HG02642 (cell line): ENCODE measurements around the gene FAM168A.
"Not testable (repeated sequence)": the region's sequence is repeated elsewhere in the genome, so short reads cannot be mapped to it uniquely, and the experiment has no call there.

Source experiments
- ATAC-seq: cut with Tn5 transposase; IDR thresholded peaks from one replicate; pipeline ENCODE4 v1.9.1; 2021; ENCODE audit warnings: mild to moderate bottlenecking; ENCODE audit not compliant: unreplicated experiment, poor library complexity

Gene FAM168A

DNA sequence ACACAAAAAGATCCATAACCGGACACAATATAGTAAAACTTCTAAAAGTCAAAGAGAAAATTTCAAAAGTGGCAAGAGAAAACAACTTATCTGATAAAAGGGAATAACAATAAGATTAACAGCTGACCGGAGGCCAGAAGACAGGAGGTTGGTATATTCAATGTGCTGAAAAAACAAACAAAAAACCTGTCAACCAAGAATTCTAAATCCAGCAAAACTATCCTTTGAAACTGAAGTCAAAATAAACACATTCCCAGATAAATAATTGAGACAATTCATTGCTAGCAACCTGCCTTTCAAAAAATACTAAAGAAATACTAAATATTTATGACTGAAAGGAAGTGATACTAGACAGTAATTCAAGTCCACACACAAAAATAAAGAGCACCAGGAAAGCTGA, 120.4 kb downstream of the FAM168A start:
- ATAC-seq = no peak

DNA sequence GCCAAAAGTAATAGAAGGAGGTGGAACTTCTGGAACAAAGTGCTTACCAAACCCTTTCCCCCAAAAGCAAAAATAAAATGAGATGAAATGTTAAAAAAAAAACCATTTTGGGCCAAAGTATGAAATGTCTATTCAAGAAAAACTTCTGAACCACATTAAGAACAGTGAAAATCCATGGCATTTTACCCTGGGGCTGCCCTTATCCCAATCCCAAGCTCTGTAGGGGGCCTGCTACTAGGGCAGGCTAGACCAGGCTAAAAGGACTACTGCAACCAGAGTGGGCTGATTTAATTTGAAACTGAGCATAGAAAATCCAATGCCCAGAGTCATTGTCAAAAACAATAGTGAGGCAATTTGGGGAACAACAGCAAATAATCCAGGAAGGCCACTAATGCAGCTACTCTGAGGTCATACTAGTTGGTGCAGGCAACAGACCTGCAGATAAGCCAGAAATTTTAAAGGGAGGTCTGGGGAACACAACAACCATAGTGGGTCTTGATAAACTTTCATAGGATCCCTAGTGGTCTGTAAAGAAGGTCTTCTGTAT, 122.3 kb downstream of the FAM168A start:
- ATAC-seq = no peak

DNA sequence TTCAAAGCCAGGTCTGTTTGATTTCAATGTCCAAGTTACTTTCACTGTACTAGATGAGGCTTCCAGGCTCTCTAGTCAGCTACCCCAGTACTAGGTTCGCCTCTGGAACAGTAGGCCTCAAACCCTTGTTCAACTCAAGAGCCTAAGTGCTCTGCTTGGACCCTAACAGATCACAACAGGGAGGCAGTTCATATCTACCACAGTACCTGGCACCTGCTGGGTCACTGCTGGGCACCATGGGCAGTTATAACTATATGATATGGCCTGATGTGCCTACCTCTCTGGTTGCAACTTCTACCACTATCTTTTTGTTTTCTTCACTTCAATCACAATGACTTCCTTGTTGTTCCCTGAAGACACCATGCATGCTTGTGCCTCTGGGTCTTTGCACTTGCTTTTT, 124.7 kb downstream of the FAM168A start:
- no peak for ATAC-seq

DNA sequence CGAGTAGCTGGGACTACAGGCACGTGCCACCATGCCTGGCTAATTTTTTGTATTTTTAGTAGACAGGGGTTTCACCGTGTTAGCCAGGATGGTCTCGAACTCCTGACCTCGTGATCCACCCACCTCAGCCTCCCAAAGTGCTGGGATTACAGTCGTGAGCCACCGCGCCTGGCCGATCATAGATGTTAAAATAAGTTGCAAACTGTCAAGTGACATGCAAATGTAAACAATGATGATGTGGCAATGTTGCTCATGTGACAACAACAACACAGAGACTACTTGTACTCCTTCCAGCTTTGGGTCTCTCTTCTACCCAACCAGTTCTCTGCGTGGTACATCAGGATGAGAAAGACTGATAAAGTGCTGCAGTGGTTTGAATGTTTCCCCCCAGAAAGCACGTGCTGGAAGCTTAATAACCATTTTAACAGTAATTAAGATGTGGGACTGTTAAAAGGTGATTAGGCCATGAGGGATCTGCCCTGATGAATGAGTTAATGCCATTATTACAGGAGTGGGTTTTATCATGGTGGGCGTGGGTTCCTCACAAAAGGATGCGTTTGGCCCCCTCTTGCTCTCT, 127.8 kb downstream of the FAM168A start:
- ATAC-seq = not testable (repeated sequence)

DNA sequence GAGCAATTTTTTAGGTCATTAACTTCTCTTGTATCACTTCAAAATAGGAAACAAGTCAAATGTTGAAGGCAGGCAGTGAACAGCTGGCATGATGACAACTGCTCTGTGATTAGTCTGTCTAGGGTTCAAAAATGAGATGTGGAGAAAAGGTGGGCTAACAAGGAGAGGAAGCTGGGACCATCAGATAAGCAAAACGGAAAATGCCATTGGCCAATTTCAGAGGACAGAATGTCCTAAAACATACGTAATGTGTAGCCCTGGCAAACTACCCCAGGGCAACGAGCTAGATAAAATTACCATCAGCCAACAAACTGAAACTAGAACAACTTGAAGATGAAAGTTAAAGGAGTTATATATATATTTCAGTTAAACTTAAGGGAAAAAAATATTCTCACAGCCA, 128.5 kb downstream of the FAM168A start:
- ATAC-seq = no peak

DNA sequence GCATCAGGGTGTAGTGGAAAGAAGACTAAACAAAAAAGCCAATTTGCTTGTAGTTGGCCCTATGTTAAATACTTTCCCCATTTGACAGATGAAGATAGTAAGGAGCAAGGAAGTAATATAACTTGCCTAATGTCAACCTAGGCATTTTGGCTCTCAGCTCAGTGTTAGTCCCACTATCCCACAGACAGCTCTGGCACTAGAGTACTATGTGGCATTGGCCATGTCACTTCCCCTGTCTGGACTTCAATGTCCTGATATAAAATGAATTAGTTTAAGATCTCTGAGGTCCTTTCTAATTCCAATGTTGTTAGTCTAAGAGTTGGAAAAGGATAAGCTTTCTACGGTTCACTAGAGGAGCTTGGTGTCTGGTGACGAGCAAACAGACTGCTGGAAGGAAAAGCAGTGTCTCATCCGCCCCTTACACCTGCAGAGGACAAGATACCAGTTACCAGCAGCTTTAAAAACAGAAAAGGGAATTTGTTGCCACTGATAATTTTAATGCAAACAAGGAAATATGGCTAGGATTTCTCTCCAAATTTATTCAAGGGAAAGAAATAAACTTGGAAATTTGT, 129.2 kb downstream of the FAM168A start:
- no peak for ATAC-seq

DNA sequence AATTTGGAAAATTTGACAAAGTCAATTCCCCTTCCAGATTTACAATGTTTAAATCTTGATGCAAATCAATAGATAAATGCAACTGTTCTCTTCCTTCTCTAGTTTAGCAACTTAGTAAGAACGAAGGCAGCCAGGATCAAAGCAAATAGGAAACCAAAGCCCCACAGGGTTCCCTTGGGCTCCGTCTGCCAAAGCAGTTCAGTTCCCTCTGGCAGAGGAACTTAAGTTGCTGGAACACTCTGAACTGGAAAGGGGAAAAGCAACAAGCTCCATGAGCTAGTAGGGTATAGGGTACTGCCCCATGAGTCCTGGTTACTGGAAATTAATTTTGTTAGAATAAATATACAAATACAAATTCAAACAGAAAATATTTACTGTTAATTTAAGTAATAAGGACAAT, 130.4 kb downstream of the FAM168A start:
- ATAC-seq = no peak

DNA sequence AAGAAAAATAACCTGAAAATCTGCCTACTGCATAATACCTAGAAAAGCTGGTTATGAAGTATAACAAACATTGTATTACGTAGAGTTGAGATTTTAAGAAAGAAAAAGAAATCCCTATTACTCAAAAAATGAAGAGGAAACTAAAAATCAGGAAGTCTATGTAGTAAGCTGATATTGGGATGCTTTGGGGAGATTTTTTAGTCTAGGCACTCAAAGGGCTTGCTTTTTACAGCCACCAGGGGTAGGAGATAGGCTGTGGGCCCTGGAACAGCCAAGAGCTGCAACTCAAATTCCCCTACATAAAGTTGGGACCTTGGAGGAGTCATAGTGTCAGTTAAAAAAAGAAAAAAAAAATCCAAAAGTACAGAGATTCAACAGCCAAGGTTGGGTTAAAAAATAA, 131.3 kb downstream of the FAM168A start:
- no peak for ATAC-seq

DNA sequence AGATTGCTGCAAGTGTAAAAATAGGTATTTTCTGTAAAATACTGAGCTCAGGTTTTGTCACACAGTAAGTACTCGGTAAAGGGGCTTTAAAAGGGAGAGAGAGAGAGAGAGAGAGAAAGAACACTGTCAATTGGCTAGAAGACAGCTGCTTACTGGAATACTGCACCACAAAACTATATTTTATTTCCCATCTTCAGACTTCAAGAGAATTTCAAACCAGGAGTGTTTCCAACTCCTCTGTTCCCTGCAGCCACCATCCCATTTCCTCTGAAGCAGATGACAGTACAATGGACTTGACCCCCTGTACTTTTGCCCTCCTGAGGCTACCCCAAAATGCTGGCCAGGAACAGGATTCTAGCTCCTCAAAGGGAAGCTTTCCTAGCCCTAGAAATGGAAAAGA, 132.0 kb downstream of the FAM168A start:
- no peak for ATAC-seq

DNA sequence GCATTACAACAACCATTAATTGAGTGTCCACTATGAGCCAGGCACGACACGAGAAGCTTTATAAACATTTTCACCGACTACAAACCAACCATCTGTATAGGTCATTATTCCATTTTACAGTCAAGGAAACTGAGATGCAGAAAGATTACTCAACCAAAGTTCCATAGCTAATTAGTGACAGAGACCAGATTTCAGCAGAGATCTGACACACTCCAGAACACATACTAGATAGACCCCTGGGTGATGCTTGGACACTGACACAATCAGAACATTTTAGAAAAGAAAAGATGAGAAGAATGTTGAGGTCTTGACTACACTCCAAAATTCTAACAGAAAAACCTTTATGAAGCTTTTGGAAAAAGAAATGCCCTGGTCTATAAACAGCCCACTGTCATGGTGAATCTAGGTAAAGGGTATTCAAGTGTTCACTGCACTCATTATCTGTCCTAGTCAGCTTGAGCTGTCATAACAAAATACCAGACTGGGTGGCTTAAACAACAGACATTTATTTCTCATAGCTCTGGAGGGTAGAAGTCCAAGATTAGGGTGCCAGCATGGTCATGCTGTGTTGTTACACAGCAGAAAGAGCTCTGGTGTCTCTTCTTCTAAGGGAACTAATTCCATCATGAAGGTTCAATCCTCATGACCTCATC, 132.8 kb downstream of the FAM168A start:
- no peak for ATAC-seq

DNA sequence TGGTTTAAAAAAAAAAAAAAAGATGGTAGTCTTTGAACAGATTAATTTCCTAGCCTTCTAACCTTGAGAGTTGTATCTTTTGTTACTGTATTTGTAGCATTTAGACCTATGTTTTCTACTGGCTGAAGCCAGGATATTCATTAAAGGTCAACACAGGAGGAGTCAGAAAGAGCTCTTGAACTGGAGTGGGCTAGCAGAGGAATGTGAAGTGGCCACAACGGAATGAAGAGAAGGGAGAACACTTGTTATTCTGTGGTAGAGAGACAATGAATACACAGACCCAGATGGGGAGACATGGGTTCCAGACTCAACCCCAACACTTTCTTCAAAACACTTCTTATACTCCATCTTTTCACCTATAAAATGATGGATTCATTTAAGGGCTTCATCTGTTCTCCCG, 133.6 kb downstream of the FAM168A start:
- no peak for ATAC-seq

DNA sequence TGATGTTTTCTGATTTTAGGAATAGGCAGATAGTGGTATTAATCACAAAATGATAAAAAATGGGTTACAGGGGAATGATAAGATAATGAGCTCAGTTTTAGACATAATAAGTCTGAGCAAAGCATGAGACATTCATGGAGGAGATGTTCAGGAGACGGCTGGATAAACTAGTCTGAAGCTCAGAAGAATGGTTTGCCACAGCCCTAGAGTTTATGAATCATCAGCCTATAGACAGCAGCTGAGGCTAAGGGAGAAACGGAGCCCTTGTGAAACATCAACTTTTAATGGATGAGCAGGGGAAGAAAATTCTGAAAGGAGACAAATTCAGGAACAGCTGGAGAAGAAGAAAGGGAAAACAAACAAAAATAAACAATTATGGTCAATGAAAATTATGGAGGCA, 134.6 kb downstream of the FAM168A start:
- ATAC-seq = no peak

DNA sequence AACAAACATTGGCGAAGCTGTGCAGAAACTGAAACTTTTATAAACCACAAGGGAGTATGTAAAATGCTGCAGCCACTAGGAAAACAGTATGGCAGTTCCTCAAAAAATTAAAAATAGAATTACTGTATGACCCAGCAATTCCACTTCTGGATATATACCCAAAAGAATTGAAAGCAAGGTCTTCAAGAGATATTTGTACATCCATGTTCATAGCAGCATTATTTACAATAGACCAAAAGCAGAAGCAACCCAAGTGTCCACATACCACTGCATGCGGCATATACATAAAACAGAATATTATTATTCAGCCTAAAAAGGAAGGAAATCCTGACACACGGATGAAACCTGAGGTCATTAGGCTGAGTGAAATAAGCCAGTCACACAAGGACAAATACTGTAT, 135.9 kb downstream of the FAM168A start:
- no peak for ATAC-seq

DNA sequence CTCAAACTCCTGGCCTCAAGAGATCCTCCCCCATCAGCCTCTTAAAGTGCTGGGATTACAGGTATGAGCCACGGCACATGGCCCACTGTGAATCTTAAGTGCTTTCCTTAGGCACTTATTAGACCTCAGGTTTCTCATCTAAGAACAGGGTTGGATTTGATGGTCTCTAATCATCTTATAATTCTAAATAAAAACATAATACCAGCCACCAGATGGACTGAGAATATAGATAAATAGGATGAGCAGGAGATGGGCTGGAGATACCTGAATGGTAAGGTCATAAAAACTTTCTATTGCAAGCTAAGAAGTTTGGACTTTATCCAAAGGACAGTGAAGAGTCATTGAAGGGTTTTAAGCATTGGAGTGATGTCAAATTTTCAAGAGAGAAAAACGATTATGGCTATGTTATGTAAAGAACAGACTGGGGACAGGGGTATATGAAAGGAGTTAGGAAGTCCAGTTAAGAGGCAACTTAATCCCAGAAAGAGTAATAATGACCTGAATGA, 136.5 kb downstream of the FAM168A start:
- ATAC-seq = no peak

DNA sequence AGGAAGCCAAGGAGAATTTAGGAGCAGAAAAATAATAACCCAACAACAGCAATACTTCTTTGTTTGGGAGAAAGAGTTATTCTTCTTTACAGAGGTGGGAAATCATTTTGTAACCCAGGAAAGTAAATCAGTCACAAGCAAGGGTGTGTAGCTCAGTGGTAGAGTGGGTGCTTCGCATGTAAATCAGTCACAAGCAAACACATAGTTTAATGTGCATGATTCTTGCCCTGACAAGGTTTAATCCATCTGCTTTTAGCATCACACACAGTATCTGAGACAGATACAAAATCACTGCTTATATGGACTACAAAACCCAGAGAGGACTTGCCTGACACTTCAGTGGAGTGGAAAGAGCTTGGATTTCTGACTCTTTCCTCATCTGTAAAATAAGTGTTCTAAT, 139.7 kb downstream of the FAM168A start:
- ATAC-seq = no peak

DNA sequence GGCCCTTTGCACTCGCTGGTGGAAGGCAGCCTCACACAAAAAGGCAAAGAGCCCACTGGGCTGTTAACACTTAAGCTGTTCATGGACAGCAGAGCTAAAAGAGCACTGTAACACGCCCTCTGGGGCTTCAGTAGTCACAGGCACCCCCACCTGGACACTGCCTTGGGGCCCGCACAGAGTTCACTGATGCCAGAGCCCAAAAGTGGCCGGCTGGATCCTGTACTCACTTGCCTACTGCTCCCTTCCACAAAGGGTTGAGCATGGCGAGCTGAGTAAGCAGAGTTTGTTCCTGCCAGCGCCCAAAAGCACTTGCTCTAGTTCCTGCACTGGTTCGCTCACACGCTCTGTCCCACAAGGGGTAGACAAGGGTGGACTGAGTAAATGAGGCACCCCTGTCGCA, 142.9 kb downstream of the FAM168A start:
- no peak for ATAC-seq

DNA sequence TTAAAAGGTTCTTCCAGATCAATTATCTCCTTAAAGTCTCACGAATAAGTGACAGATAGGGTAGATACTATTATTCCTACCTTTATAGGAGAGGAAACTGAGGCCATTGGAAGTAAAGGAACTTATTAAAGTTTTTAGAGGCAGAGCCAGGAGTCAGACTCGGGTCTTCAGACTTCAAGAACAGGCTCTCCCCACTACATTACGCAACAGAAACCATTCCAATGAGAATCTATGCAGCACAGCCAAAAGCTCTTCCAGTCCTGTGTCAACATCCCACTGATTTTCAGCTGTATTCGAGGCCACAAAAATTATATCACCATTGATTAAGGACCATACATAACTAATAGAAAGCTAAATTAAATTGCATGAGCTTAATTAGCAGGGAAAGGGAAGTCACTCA, 144.3 kb downstream of the FAM168A start:
- no peak for ATAC-seq

DNA sequence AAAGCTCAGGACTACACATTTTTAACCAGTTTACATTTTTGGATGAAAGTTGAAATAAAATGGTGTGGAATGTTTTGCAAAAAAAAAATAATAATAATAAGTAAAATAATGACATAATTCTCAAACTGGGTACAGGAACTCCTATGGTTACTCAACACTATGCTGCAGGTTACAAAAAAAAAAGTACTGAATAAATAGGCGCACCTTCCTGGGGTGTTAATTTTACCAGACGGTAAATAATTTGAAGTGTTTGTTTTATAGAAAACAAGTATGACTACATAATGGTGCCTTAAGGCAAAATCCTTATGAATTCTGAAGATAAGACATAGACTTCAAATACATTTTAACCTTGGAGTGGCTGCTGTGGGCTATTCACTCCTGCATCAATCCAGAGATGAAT, 145.2 kb downstream of the FAM168A start:
- no peak for ATAC-seq

DNA sequence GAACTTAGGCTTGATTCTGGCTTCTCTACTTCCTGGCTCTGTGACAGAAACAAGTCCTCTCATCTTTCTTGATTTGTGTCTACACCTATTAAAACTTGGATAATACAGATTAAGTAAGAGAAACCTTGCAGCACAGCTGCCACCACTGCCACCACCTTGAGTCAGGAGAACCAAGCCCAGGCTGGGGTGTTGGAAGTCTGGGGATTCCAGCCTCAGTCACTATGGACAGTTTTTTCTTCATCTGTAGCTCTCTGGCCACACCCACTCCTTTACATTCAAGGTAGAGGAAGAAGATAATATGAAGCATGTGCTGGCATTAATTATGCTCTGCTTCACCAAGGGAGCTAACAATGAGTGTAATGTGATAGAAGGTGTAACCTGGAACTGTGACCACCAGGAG, 146.0 kb downstream of the FAM168A start:
- no peak for ATAC-seq

DNA sequence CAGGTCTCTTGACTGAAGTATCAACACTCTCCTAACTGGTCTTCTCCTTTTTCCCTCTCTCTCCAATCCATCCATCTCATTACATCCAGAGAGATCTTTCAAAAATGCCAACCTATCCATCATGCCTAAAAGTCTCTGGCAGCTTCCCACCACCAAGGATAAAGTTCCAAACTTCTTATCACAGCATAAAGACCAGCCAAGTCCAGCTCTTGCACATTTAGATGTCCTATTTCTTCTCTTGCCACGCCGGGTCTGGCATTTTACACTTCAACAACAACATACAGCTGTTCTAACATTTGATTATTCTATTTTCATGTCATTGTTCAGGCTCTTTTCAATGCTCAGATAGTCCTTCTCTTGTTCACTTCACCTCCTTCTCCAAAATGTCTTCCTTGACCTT, 151.1 kb downstream of the FAM168A start:
- no peak for ATAC-seq

DNA sequence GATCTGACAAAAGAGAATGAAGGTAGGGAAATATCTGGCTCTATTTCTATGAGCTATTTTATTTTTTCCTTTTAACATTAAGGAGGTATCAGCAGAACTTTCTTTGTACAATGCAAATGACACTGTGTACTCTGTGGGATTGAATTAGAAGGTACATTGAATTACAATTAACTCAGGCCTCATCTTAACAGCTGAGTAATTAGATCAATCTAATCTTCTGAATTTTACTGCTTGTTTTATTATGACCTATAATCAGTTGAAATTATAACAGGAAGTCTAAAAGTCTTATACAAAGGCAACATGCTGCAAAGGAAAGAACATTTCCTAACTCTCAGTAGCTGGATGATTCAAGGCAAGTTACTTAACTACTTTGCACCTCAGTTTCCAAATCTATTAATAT, 151.9 kb downstream of the FAM168A start:
- ATAC-seq = no peak
